ENCODE measurements around the gene TTLL7. TPM values are rescaled to one million over a fixed set of nuclear protein-coding genes. Genes with fewer than 3 reads are reported as not detected.

Gene TTLL7
- total RNA-seq, 1 donor from 2014 or later, result 37.9 TPM

- Mint-ChIP-seq H3K4me3 (no peak overlapping the region), H3K27ac (no peak overlapping the region), H3K4me1 (peaks cover 15% of the 10 kb centered on the region), H3K9me3 (peaks cover 3% of the 10 kb centered on the region), H3K27me3 (ENCODE audit: insufficient read depth, low read depth) (peaks cover 2% of the 10 kb centered on the region), H3K36me3 (no peaks in the 10 kb centered on the region)
- Histone ChIP-seq H3K27ac (no peak overlapping the region), H3K27me3 (no peaks in the 10 kb centered on the region), H3K4me2 (no peak overlapping the region), H3F3A (ENCODE audit: low read depth) (no peaks in the 10 kb centered on the region), H3K4me3 (no peak overlapping the region), H2AFZ (replicated peaks) (no peak overlapping the region), H3K36me3 (no peaks in the 10 kb centered on the region), H3K9ac (no peak overlapping the region), H4K20me1 (ENCODE audit: low read depth) (no peaks in the 10 kb centered on the region), H3K79me2 (ENCODE audit: low read depth) (no peaks in the 10 kb centered on the region), H3K9me3 (ENCODE audit: low read depth) (no peaks in the 10 kb centered on the region), H3K4me1 (peaks cover 10% of the 10 kb centered on the region)
- TF ChIP-seq EZH2phosphoT487 (IDR thresholded peaks at IDR 0.05) (no peak), EZH2 (IDR thresholded peaks at IDR 0.05) (no peak), CTCF (IDR thresholded peaks at IDR 0.05) (no peak)
- no peak for DNase-seq (ENCODE audit: low spot score)
These were observed 182.1 kb downstream of the TTLL7 start for GRCh38 chr1:83816836-83817235.

GRCh38 chr1:83815330-83815729, 183.6 kb downstream of the TTLL7 start:
- H3K4me3 ChIP-seq, result no peak overlapping the region
- TF ChIP-seq EZH2 (IDR thresholded peaks at IDR 0.05), result no peak
- TF ChIP-seq CTCF (IDR thresholded peaks at IDR 0.05), result no peak
- no peak for TF ChIP-seq EZH2phosphoT487 (IDR thresholded peaks at IDR 0.05)
- no peak overlapping the region for H3K9ac ChIP-seq
- no peak overlapping the region for H3K4me2 ChIP-seq
- peaks cover 10% of the 10 kb centered on the region for H3K4me1 ChIP-seq
- Mint-ChIP-seq H3K36me3 (no peaks in the 10 kb centered on the region), H3K27me3 (ENCODE audit: insufficient read depth, low read depth) (peaks cover 2% of the 10 kb centered on the region), H3K4me1 (peaks cover 15% of the 10 kb centered on the region), H3K4me3 (no peak overlapping the region), H3K9me3 (no peaks in the 10 kb centered on the region), H3K27ac (no peak overlapping the region)
- H3K9me3 ChIP-seq (ENCODE audit: low read depth), result no peaks in the 10 kb centered on the region
- no peaks in the 10 kb centered on the region for H3F3A ChIP-seq (ENCODE audit: low read depth)
- no peaks in the 10 kb centered on the region for H3K36me3 ChIP-seq
- H3K27ac ChIP-seq, result no peak overlapping the region
- no peaks in the 10 kb centered on the region for H4K20me1 ChIP-seq (ENCODE audit: low read depth)
- H3K79me2 ChIP-seq (ENCODE audit: low read depth), result no peaks in the 10 kb centered on the region
- H3K27me3 ChIP-seq, result no peaks in the 10 kb centered on the region
- H2AFZ ChIP-seq (replicated peaks), result no peak overlapping the region
- DNase-seq (ENCODE audit: low spot score), result no peak

Other genes starting within 250 kb of the TTLL7 start
- 28.9 and 44.1 TPM in 2 replicates for gene PRKACB, start 145.1 kb upstream of the TTLL7 start, total RNA-seq (ENCODE audit: low replicate concordance)